Naive thymus-derived CD4-positive, alpha-beta T cell (primary cell): ENCODE data around the gene CEP57. TPM values are rescaled to one million over a fixed set of nuclear protein-coding genes. Genes with fewer than 3 reads are reported as not detected.
"Not testable (repeated sequence)": the region's sequence is repeated elsewhere in the genome, so short reads cannot be mapped to it uniquely, and the experiment has no call there.

Source experiments
- ATAC-seq: fragments of 150-1000 bp; cut with Tn5 transposase; 2 replicates; pipeline ENCODE4 v1.10.0; 2021; ENCODE audit warnings: mild to moderate bottlenecking, moderate library complexity
- CTCF ChIA-PET: fragments of 350-600 bp; sonication (Branson Sonifier 250); formaldehyde crosslinking; loops from one replicate; lab custom pipeline; 2021; ENCODE audit warnings: antibody characterized with exemption; lab: Charles Lee
- POLR2A ChIA-PET: fragments of 350-600 bp; sonication (Branson Sonifier 250); formaldehyde crosslinking; loops from one replicate; lab custom pipeline; 2021; ENCODE audit warnings: antibody characterized with exemption, inconsistent platforms; lab: Charles Lee
- DNase-seq, 9 donors: peaks; one replicate each; pipeline versions ENCODE4 v3.0.0 to v3.0.0-alpha.2; 2020 to 2022; ENCODE audit warnings: mixed read lengths in 1 of 9
- H3K27ac ChIP-seq: one replicate; pipeline ENCODE4 v1.7.0; 2013; ENCODE audit warnings: mild to moderate bottlenecking, low read depth, low read length, moderate library complexity
- H3K27me3 ChIP-seq, 2 donors: one replicate each; pipeline ENCODE4 v1.7.0; 2013; ENCODE audit warnings: low read length in 2 of 2, mild to moderate bottlenecking in 2 of 2, moderate library complexity in 2 of 2; ENCODE audit not compliant: control insufficient read depth in 2 of 2, insufficient read depth in 2 of 2
- H3K36me3 ChIP-seq, 3 experiments: 1 replicate in 2 of 3; 2 replicates in 1 of 3; pipeline ENCODE4 v1.7.0; 2013; ENCODE audit warnings: low read length in 3 of 3, mild to moderate bottlenecking in 3 of 3, moderate library complexity in 1 of 3; ENCODE audit not compliant: insufficient read depth in 3 of 3, control insufficient read depth in 2 of 3
- H3K4me1 ChIP-seq, 2 donors: one replicate each; pipeline ENCODE4 v1.7.0; 2013; ENCODE audit warnings: low read length in 2 of 2, mild to moderate bottlenecking in 2 of 2, moderate library complexity in 1 of 2; ENCODE audit not compliant: control insufficient read depth in 2 of 2, insufficient read depth in 2 of 2
- H3K4me3 ChIP-seq: 2 replicates; pipeline ENCODE4 v1.7.0; 2013; ENCODE audit warnings: mild to moderate bottlenecking, low read length
- H3K9me3 ChIP-seq, 3 experiments: 1 replicate in 2 of 3; 2 replicates in 1 of 3; pipeline ENCODE4 v1.7.0; 2013; ENCODE audit warnings: low read length in 3 of 3; ENCODE audit not compliant: control insufficient read depth in 2 of 3
- H3K27ac Mint-ChIP-seq, 9 donors: one replicate each; pipeline ENCODE4 v1.8.0; 2020 to 2022; ENCODE audit warnings: mixed read lengths in 9 of 9, mild to moderate bottlenecking in 8 of 9, moderate library complexity in 5 of 9, inconsistent platforms in 2 of 9
- H3K27me3 Mint-ChIP-seq, 5 donors: one replicate each; pipeline ENCODE4 v1.8.0; 2021 to 2022; ENCODE audit warnings: mixed read lengths in 5 of 5, mild to moderate bottlenecking in 1 of 5
- H3K36me3 Mint-ChIP-seq, 5 donors: one replicate each; pipeline ENCODE4 v1.8.0; 2020 to 2022; ENCODE audit warnings: mixed read lengths in 5 of 5, mild to moderate bottlenecking in 3 of 5, inconsistent platforms in 1 of 5
- H3K4me1 Mint-ChIP-seq, 7 donors: one replicate each; pipeline ENCODE4 v1.8.0; 2020 to 2022; ENCODE audit warnings: mixed read lengths in 7 of 7, mild to moderate bottlenecking in 3 of 7, inconsistent platforms in 1 of 7
- H3K4me3 Mint-ChIP-seq, 10 donors: one replicate each; pipeline ENCODE4 v1.8.0; 2020 to 2022; ENCODE audit warnings: mild to moderate bottlenecking in 10 of 10, mixed read lengths in 10 of 10, moderate library complexity in 6 of 10, inconsistent platforms in 2 of 10
- H3K9me3 Mint-ChIP-seq, 11 donors: one replicate each; pipeline ENCODE4 v1.8.0; 2020 to 2022; ENCODE audit warnings: mixed read lengths in 11 of 11, mild to moderate bottlenecking in 4 of 11, inconsistent platforms in 1 of 11, moderate library complexity in 1 of 11
- intact Hi-C, 2 donors: fragments of 100-400 bp; cut with micrococcal nuclease; formaldehyde crosslinking; loops; one replicate each; pipeline ENCODE4 v1.15.1; 2023
- polyA plus RNA-seq, 2 donors: library from polyadenylated mRNA; unstranded; fragments of 300-500 nt; fragmentation: Illumina TruSeq; gene quantifications; one replicate each; pipeline ENCODE4 v1.2.3, GENCODE V29; 2021
- total RNA-seq, 6 experiments: library from RNA in 5 of 6; stranded (reverse) in 5 of 6; gene quantifications; 1 replicate in 5 of 6; 2 replicates in 1 of 6; pipeline ENCODE4 v1.2.3 and lab custom pipeline; 2021 to 2026

The CEP57 gene
- total and polyA plus RNA-seq, 7 experiments from 2014 or later = 45.8 to 72.3 (median 56.6) TPM

DNA sequence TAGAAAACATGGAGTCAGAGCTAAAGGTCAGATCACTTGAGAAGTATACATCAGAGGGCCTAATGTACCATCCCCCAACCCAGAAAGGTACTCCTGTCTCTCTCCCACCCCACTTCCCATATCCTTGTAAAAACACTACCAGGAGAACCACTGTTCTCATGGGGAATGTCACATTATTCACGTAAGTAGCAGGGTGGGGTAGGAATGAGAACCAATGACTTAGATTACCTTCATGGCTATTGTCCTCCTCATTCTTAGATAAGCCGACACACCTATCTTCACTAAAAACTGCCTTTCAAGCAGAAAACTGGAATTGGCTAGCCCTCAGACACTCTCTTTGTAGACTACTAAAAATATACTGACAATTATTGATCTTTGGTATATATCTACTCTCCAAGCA is 63.6 kb downstream of the CEP57 start:
- no peak overlapping the region for H3K27ac Mint-ChIP-seq
- ATAC-seq (no peak), DNase-seq (no peak)
- H3K36me3 ChIP-seq = peaks cover 0 to 6% (median 4%) of the 10 kb centered on the region in 3 experiments
- H3K4me3 ChIP-seq = no peak overlapping the region
- H3K27ac ChIP-seq = no peak overlapping the region
- intact Hi-C loops = no loop called here
- no peaks in the 10 kb centered on the region for H3K9me3 Mint-ChIP-seq
- CTCF ChIA-PET = no interaction called here
- H3K27me3 Mint-ChIP-seq = no peaks in the 10 kb centered on the region
- no peaks in the 10 kb centered on the region for H3K27me3 ChIP-seq
- no peak overlapping the region for H3K4me3 Mint-ChIP-seq
- no peaks in the 10 kb centered on the region for H3K4me1 ChIP-seq
- H3K36me3 Mint-ChIP-seq = peaks cover 0 to 12% (median 4%) of the 10 kb centered on the region in 5 donors
- H3K9me3 ChIP-seq = no peaks in the 10 kb centered on the region
- H3K4me1 Mint-ChIP-seq = no peaks in the 10 kb centered on the region
- POLR2A ChIA-PET = no interaction called here

DNA sequence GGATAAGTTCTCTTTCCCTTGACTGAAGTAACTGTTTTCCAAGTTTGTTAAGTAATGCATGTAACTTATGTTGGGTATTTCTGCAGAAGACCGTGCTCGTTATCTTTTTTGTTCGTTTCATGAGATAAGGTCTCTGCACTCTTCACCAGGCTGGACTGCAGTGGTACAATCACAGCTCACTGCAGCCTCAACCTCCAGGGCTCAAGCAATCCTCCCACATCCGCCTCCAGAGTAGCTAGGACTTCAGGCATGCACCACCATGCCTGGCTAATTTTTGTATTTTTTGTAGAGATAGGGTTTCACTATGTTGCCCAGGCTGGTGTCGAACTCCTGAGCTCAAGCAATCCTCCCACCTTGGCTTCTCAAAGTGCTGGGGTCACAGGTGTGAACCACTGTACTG is 64.1 kb downstream of the CEP57 start:
- not testable (repeated sequence) for H3K27ac Mint-ChIP-seq, H3K4me3 ChIP-seq, ATAC-seq

DNA sequence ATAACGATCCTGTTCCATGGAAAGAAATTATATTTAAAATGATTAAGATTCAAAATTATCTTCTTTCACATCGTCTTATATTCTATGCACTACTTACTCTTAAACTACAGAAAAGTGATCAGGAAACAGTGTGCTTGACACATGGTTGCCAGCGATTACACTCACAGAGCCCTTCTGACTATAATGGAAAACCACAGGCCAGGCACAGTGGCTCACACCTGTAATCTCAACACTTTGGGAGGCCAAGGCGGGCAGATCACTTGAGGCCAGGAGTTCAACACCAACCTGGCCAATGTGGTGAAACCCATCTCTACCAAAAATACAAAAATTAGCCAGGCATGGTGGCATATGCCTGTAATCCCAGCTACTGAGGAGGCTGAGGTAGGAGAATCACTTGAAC is 69.7 kb downstream of the CEP57 start:
- ATAC-seq, H3K9me3 Mint-ChIP-seq, POLR2A ChIA-PET, H3K27ac Mint-ChIP-seq, H3K4me3 Mint-ChIP-seq, H3K4me3 ChIP-seq, intact Hi-C loops, H3K27me3 ChIP-seq, H3K36me3 ChIP-seq, H3K27me3 Mint-ChIP-seq, H3K27ac ChIP-seq, H3K4me1 ChIP-seq, DNase-seq, H3K9me3 ChIP-seq, H3K4me1 Mint-ChIP-seq, CTCF ChIA-PET: not testable (repeated sequence)
- H3K36me3 Mint-ChIP-seq = peaks cover 0 to 42% (median 17%) of the 10 kb centered on the region in 5 donors

More for the DNA sequence above, 64.1 kb downstream of the CEP57 start:
- H3K36me3 Mint-ChIP-seq = peaks cover 0 to 12% (median 4%) of the 10 kb centered on the region in 5 donors
- H3K36me3 ChIP-seq, H3K4me3 Mint-ChIP-seq, H3K4me1 Mint-ChIP-seq, intact Hi-C loops, H3K27me3 ChIP-seq, H3K27me3 Mint-ChIP-seq, H3K4me1 ChIP-seq, POLR2A ChIA-PET, H3K9me3 ChIP-seq, H3K9me3 Mint-ChIP-seq, H3K27ac ChIP-seq, DNase-seq: not testable (repeated sequence)
- CTCF ChIA-PET = interaction anchor here (0.5 kb wide), 1 partner anchor 9 kb away, joined by 4 read pairs; no protein-coding TSS in a partner anchor

DNA sequence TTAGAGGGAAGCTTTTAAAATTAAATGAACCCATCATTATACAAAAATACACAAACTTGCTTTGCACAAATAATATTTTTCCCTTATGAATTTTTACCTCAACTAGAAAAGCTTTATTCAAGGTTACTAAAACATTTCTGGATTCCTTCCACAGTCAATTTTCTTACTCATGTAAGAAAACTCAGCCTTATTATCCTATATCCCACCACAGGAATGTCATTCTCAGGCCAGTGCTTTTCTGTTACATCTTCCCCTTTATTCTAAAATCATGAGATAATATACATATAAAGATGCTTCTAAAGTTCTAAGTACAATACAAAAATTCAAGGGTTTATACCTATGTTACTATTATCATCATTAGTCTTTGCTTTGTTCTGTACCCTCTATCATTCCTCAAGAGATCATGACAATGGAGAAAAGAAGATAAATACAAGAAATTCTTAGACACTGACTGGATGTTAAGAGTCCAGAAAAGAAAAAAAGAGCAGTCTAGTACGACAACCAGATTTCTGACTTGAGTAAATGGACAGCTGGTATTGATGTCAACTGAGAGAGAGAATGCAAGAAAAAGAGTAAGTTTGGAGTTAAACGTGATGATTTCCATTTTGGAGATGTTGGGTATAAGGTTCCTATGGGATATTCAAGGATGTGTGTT is 73.3 kb downstream of the CEP57 start:
- ChIA-PET POLR2A (no interaction called here), CTCF (interaction anchor here (0.7 kb wide), 1 partner anchor 9 kb away, joined by 4 read pairs; no protein-coding TSS in a partner anchor)
- intact Hi-C loops = no loop called here
- Histone ChIP-seq H3K27me3 (no peaks in the 10 kb centered on the region), H3K4me3 (no peak overlapping the region), H3K36me3 (no peaks in the 10 kb centered on the region), H3K27ac (no peak overlapping the region), H3K9me3 (no peaks in the 10 kb centered on the region), H3K4me1 (no peaks in the 10 kb centered on the region)
- H3K27ac Mint-ChIP-seq = no peak overlapping the region
- ATAC-seq (no peak), DNase-seq (no peak)
- H3K36me3 Mint-ChIP-seq = peaks cover 0 to 46% (median 10%) of the 10 kb centered on the region in 5 donors
- no peak overlapping the region for H3K4me3 Mint-ChIP-seq
- no peaks in the 10 kb centered on the region for H3K4me1 Mint-ChIP-seq
- peaks cover 0 to 2% (median 0%) of the 10 kb centered on the region in 11 donors for H3K9me3 Mint-ChIP-seq
- no peaks in the 10 kb centered on the region for H3K27me3 Mint-ChIP-seq

DNA sequence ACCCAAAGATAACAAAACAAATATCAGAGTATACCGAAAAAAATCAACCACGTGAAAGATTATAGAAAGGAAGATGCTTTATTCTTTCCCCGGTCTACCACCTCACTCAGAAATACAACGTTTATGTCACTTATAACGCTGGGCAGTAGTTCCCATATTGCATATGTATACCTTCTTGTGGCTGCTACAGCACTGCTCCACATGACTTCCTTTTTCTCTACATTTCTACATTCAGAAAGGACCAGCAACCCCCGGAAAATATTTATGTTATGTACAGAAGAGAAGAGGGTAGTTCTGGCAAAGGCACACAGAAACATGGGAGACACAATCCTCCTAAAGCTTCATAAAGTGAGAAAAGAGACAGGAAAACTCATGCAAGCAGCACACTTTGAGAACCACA is 76.8 kb downstream of the CEP57 start:
- no peaks in the 10 kb centered on the region for H3K27me3 ChIP-seq
- H3K27ac Mint-ChIP-seq = no peak overlapping the region
- no peaks in the 10 kb centered on the region for H3K9me3 ChIP-seq
- H3K4me1 ChIP-seq = no peaks in the 10 kb centered on the region
- no peaks in the 10 kb centered on the region for H3K36me3 ChIP-seq
- no peak overlapping the region for H3K4me3 ChIP-seq
- ChIA-PET POLR2A (no interaction called here), CTCF (no interaction called here)
- intact Hi-C loops = no loop called here
- H3K27ac ChIP-seq = no peak overlapping the region
- no peak overlapping the region for H3K4me3 Mint-ChIP-seq
- no peaks in the 10 kb centered on the region for H3K27me3 Mint-ChIP-seq
- peaks cover 0 to 34% (median 12%) of the 10 kb centered on the region in 5 donors for H3K36me3 Mint-ChIP-seq
- no peak for ATAC-seq
- no peak for DNase-seq
- H3K9me3 Mint-ChIP-seq = peaks cover 0 to 5% (median 0%) of the 10 kb centered on the region in 11 donors
- no peaks in the 10 kb centered on the region for H3K4me1 Mint-ChIP-seq

DNA sequence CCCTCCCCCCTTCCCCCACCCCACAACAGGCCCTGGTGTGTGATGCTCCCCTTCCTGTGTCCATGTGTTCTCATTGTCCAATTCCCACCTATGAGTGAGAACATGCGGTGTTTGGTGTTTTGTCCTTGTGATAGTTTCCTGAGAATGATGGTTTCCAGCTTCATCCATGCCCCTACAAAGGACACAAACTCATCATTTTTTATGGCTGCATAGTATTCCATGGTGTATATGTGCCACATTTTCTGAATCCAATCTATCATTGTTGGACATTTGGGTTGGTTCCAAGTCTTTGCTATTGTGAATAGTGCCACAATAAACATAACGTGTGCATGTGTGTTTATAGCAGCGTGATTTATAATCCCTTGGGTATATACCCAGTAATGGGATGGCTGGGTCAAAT is 80.6 kb downstream of the CEP57 start:
- intact Hi-C loops = not testable (repeated sequence)

DNA sequence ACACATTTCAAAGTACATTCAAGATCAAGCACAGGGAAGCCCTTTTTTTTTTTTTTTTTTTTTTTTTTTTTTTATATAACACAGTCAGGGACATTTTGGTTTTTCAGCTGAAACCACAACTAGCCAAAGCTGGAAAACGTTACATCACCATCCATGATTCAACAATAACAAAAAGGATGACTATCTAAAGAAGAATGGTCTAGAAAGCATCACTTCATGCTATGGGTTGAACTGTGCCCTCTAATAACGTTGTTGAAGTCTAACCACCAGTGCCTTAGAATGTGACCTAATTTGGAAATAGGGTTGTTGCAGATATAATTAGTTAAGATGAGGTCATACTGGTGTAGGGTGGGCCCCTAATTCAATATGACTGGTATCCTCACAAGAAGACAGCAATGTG is 87.0 kb downstream of the CEP57 start:
- Histone ChIP-seq H3K27ac (no peak overlapping the region), H3K4me3 (no peak overlapping the region), H3K36me3 (no peaks in the 10 kb centered on the region), H3K27me3 (no peaks in the 10 kb centered on the region), H3K4me1 (no peaks in the 10 kb centered on the region), H3K9me3 (no peaks in the 10 kb centered on the region)
- ChIA-PET POLR2A (no interaction called here), CTCF (no interaction called here)
- ATAC-seq (no peak), DNase-seq (no peak)
- Mint-ChIP-seq H3K4me3 (no peak overlapping the region), H3K9me3 (peaks cover 0 to 6% (median 3%) of the 10 kb centered on the region in 11 donors), H3K36me3 (peaks cover 7 to 27% (median 26%) of the 10 kb centered on the region in 5 donors), H3K27me3 (no peaks in the 10 kb centered on the region), H3K27ac (no peak overlapping the region), H3K4me1 (peaks cover 0 to 3% (median 0%) of the 10 kb centered on the region in 7 donors)
- intact Hi-C loops = no loop called here

More for the DNA sequence above, 80.6 kb downstream of the CEP57 start:
- H3K27me3 ChIP-seq, H3K27me3 Mint-ChIP-seq, H3K36me3 ChIP-seq, ATAC-seq, H3K4me1 Mint-ChIP-seq, H3K4me3 Mint-ChIP-seq, DNase-seq, H3K27ac Mint-ChIP-seq, H3K9me3 ChIP-seq, CTCF ChIA-PET, POLR2A ChIA-PET, H3K9me3 Mint-ChIP-seq, H3K4me1 ChIP-seq, H3K27ac ChIP-seq, H3K4me3 ChIP-seq: not testable (repeated sequence)
- H3K36me3 Mint-ChIP-seq = peaks cover 0 to 16% (median 8%) of the 10 kb centered on the region in 5 donors
